GM12892 (cell line): ENCODE data around the gene SLC35B4.

Experiments
- POLR2A ChIP-seq: IDR thresholded peaks from 2 replicates; pipeline ENCODE4 v1.6.1; 2011; ENCODE audit warnings: low read depth, low read length, control low read depth
- POLR2AphosphoS5 ChIP-seq: IDR thresholded peaks from 2 replicates; pipeline ENCODE4 v1.6.1; 2011; ENCODE audit warnings: low read depth, low read length, control low read depth
- TAF1 ChIP-seq: IDR thresholded peaks from 2 replicates; pipeline ENCODE4 v1.6.1; 2011; ENCODE audit warnings: low read depth, mild to moderate bottlenecking, control low read depth, low read length, borderline replicate concordance

DNA sequence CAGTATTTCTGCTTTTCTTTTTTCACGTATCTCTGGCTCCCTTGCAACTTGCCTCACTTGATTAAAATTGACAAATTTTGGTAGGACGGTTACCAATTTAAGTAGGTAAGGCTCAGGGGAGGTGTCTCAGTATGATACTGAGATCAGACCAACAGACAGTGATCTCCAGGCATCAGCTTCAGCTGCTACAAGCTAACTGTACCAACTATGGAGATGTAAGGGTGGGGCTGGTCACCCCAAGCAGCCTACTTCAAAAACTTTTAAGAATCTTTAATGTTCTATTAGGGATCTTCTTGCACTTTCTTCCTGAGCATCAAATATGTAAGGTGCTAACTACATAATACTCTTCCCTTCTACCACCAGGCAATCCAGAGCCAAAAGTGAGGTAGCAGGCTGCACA, 26.9 kb downstream of the SLC35B4 start:
- TF ChIP-seq POLR2A, result no peak
- no peak for TF ChIP-seq POLR2AphosphoS5
- TF ChIP-seq TAF1, result no peak
